ENCODE data around the gene ADD2. TPM values are rescaled to one million over a fixed set of nuclear protein-coding genes. Genes with fewer than 3 reads are reported as not detected.

The ADD2 gene
- total RNA-seq, 3 donors from 2014 or later: 0.43 to 4.0 (median 1.1) TPM

- H3K4me1 ChIP-seq (ENCODE audit: low read depth): no peaks in the 10 kb centered on the region
- ATAC-seq (no peak), DNase-seq (no peak)
- TF ChIP-seq CTCF (IDR thresholded peaks at IDR 0.05): no peak
- no peaks in the 10 kb centered on the region for H3K36me3 ChIP-seq (ENCODE audit: low read depth)
- H3K9me3 ChIP-seq: no peaks in the 10 kb centered on the region
- intact Hi-C loops (cut with DNase I, micrococcal nuclease): no loop called here
- no peak overlapping the region for H3K4me3 ChIP-seq
Observed at GRCh38 chr2:70717431-70718038, 50.5 kb downstream of the ADD2 start.

GRCh38 chr2:70716951-70717350 lies 51.0 kb downstream of the ADD2 start:
- Histone ChIP-seq H3K4me3 (no peak overlapping the region), H3K4me1 (ENCODE audit: low read depth) (no peaks in the 10 kb centered on the region), H3K9me3 (no peaks in the 10 kb centered on the region), H3K36me3 (ENCODE audit: low read depth) (no peaks in the 10 kb centered on the region)
- TF ChIP-seq CTCF (IDR thresholded peaks at IDR 0.05): no peak
- intact Hi-C loops (cut with DNase I, micrococcal nuclease): no loop called here
- ATAC-seq (no peak), DNase-seq (no peak)

GRCh38 chr2:70716131-70716743 lies 51.8 kb downstream of the ADD2 start:
- no peak for ATAC-seq
- DNase-seq: no peak
- H3K9me3 ChIP-seq: no peaks in the 10 kb centered on the region
- H3K4me1 ChIP-seq (ENCODE audit: low read depth): no peaks in the 10 kb centered on the region
- no peak for TF ChIP-seq CTCF (IDR thresholded peaks at IDR 0.05)
- intact Hi-C loops (cut with DNase I, micrococcal nuclease): no loop called here
- no peaks in the 10 kb centered on the region for H3K36me3 ChIP-seq (ENCODE audit: low read depth)
- H3K4me3 ChIP-seq: no peak overlapping the region

- ATAC-seq (no peak), DNase-seq (no peak)
- no peaks in the 10 kb centered on the region for H3K36me3 ChIP-seq (ENCODE audit: low read depth)
- H3K4me3 ChIP-seq: no peak overlapping the region
- intact Hi-C loops (cut with DNase I, micrococcal nuclease): no loop called here
- H3K9me3 ChIP-seq: no peaks in the 10 kb centered on the region
- TF ChIP-seq CTCF (IDR thresholded peaks at IDR 0.05): no peak
- H3K4me1 ChIP-seq (ENCODE audit: low read depth): no peaks in the 10 kb centered on the region
Observed at GRCh38 chr2:70715071-70715985, 52.7 kb downstream of the ADD2 start.

GRCh38 chr2:70714141-70714905 lies 53.7 kb downstream of the ADD2 start:
- intact Hi-C loops (cut with DNase I, micrococcal nuclease): no loop called here
- H3K9me3 ChIP-seq: no peaks in the 10 kb centered on the region
- no peak for TF ChIP-seq CTCF (IDR thresholded peaks at IDR 0.05)
- no peaks in the 10 kb centered on the region for H3K4me1 ChIP-seq (ENCODE audit: low read depth)
- H3K36me3 ChIP-seq (ENCODE audit: low read depth): no peaks in the 10 kb centered on the region
- ATAC-seq: no peak
- H3K4me3 ChIP-seq: no peak overlapping the region
- DNase-seq: no peak
